ENCODE results near the gene CNPY4.
"Not testable (repeated sequence)": the region's sequence is repeated elsewhere in the genome, so short reads cannot be mapped to it uniquely, and the experiment has no call there.

Gene CNPY4

DNA sequence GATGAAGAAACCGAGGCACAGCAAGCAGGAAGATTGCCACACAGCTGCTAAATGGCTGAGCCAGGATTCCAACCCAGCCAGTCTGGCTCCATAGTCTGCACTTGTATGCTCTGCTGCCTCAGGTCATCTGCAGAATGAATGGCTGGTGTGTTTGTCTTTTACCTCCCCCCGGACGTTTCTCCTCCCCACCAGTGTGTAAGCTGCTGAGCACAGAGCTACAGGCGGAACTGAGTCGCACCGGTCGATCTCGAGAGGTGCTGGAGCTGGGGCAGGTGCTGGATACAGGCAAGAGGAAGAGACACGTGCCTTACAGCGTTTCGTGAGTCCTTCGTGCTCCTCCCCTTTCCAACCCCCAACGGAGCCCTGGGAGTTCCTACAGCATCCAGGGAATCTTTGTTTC lies 2.6 kb downstream of the CNPY4 start:
- peak; percentile 63 for DNase-seq

DNA sequence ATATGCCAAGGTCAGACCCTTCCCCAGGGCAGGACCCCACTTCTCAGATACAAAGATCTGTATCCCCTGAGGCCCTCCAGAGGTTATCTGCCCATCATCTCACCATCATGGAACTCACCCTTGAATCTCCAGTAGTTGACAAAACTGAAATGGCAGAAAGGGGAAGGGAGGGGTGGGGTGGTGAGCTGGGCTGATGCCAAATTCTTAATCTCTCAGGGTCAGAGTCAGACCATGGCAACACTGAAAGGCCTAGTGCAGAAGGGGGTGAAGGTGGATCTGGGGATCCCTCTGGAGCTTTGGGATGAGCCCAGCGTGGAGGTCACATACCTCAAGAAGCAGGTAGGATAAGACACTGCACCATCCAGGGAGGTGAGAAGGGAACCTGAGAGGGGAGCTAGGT lies 3.1 kb downstream of the CNPY4 start:
- no peak for DNase-seq

DNA sequence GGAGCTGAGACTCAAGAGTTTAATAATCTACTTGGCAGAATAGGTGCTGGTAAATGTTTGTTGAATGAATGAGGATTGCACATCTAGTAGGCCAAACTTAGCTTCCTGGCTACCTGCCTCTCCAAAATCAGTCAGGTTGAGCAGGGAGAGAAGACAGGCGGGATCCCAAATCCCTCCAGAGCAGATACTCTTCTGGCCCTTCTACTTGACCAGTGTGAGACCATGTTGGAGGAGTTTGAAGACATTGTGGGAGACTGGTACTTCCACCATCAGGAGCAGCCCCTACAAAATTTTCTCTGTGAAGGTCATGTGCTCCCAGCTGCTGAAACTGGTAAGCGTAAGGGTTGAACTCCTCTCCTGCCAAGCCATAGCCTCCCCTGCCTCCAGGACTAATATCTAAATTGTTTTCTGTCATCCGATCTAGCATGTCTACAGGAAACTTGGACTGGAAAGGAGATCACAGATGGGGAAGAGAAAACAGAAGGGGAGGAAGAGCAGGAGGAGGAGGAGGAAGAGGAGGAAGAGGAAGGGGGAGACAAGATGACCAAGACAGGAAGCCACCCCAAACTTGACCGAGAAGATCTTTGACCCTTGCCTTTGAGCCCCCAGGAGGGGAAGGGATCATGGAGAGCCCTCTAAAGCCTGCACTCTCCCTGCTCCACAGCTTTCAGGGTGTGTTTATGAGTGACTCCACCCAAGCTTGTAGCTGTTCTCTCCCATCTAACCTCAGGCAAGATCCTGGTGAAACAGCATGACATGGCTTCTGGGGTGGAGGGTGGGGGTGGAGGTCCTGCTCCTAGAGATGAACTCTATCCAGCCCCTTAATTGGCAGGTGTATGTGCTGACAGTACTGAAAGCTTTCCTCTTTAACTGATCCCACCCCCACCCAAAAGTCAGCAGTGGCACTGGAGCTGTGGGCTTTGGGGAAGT lies 5.1 kb downstream of the CNPY4 start:
- DNase-seq: no peak

- DNase-seq: no peak
Observed at GRCh38 chr7:100126239-100126930, 7.0 kb downstream of the CNPY4 start.

GRCh38 chr7:100126931-100127865 lies 7.8 kb downstream of the CNPY4 start, which contains the start of gene MBLAC1:
Gene MBLAC1 (plus strand): TSS chr7:100126967. CDS start chr7:100127396, 429 bp downstream.
- DNase-seq: peak; percentile 87

GRCh38 chr7:100127866-100128636 lies 8.6 kb downstream of the CNPY4 start:
- DNase-seq: no peak

DNA sequence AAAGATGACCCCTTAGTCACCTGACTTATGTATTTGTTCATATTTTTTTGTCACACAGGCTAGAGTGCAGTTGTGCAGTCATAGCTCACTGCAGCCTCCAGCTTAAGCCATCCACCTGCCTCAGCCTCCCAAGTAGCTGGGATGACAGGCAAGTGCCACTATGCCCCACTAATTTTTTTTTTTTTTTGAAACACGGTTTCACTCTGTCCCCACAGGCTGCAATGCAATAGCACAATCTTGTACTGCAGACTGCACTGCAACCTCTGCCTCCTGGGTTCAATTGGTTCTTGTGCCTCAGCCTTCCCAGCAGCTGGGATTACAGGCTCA lies 9.2 kb downstream of the CNPY4 start:
- DNase-seq: no peak

- DNase-seq: not testable (repeated sequence)
Observed at GRCh38 chr7:100130220-100130607, 10.8 kb downstream of the CNPY4 start.

DNA sequence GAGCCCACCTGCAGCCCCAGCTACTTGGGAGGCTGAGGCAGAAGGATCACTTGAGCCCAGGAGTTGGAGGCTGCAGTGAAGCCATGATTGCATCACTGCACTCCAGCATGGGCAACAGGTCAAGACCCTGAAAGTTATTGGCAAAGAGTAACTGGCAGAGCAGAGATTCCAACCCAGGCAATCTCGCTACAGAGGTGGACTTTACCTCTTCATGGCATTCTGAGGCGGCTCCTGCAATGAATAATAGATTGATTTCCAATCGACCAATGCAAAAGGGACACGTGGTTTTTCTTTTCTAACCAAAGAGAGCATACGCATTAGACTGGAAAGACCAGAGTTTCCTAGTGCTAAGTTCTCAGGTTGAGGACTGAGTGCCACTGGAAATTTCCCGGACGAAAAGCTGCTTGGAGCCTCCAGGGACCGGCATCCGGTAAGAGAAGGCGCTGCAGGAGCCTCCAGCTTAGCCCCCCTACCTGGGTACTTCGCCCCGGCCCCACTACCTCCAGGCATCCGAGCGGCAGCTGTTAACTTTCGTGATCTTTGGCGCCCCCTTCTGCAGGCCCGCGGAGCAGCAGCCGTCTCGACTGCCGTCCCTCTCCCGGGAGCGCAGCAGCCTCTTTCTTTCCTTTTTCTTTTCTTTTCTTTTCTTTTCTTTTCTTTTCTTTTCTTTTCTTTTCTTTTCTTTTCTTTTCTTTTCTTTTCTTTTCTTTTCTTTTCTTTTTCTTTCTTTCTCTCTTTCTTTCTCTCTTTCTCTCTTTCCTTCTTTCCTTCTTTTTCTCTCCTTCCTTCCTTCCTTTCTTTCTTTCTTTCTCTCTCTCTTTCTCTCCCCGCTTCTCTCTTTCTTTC lies 11.4 kb downstream of the CNPY4 start:
- DNase-seq: peak; percentile 46

- no peak for DNase-seq
Observed at GRCh38 chr7:100132126-100132525, 12.7 kb downstream of the CNPY4 start.

- DNase-seq: peak; percentile 43
Observed at GRCh38 chr7:100132697-100133151, 13.3 kb downstream of the CNPY4 start.

GRCh38 chr7:100137851-100138760 lies 18.7 kb downstream of the CNPY4 start:
- no peak for DNase-seq

- DNase-seq: no peak
Observed at GRCh38 chr7:100141555-100141949, 22.1 kb downstream of the CNPY4 start.

DNA sequence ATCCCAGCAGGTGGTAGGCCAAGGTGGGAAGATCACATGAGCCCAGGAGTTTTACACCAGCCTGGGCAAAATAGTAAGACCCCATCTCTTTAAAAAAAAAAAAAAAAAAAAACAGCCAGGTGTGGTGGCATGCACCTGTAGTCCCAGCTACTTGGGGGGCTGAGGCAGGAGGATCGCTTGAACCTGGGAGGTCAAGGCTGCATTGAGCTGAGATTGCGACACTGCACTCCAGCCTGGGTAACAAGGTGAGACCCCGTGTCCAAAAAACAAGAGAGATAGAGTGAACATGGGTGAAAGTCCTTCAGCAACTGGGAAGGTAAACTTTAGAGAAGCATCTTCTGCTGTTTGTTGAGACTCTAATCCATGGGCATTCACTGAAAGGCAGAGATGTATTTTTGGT lies 23.0 kb downstream of the CNPY4 start:
- DNase-seq: no peak

DNA sequence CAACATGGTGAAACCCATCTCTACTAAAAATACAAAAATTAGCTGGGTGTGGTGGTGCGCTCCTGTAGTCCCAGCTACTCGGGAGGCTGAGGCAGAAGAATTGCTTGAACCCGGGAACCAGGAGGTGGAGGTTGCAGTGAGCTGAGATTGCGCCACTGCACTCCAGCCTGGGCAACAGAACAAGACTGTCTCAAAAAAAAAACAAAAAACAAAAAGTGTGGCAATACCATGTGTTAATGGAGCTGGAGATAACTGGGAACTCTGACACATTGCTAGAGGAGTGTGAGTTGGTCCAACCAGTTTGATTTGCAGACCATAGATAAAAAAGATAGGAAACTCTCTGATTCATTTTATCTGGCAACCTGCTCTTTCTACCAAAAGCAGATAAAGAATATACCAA lies 26.9 kb downstream of the CNPY4 start:
- not testable (repeated sequence) for DNase-seq

DNA sequence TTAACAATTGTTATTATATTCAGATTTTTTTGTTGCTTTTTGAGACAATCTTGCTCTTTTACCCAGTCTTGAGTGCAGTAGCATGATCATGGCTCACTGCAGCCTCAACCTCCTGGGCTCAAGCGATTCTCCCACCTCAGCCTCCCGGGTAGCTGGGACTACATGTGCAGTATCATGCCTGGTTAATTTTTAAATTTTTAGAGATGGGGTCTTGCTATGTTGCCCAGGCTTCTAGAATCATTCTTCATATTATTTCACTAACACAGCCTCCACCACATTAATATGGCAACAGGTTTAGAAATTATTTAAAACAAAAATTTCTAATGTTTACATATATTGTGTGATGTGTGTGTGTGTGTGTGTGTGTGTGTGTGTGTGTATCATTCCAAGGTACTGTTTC lies 27.8 kb downstream of the CNPY4 start:
- no peak for DNase-seq

DNA sequence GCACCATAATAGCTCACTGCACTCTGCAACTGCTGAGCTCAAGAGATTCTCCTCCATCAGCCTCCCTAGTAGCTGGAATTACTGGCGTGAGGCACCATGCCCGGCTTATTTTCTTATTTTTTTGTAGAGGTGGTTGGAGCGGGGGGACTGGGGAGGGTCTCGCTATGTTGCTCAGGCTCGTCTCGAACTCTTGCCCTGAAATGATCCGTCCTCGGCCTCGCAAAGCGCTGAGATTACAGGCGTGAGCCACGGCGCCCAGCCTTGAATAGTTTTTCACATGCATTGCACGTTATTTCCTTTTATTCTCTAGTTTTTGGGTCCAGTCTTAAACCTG lies 28.8 kb downstream of the CNPY4 start:
- DNase-seq: no peak

DNA sequence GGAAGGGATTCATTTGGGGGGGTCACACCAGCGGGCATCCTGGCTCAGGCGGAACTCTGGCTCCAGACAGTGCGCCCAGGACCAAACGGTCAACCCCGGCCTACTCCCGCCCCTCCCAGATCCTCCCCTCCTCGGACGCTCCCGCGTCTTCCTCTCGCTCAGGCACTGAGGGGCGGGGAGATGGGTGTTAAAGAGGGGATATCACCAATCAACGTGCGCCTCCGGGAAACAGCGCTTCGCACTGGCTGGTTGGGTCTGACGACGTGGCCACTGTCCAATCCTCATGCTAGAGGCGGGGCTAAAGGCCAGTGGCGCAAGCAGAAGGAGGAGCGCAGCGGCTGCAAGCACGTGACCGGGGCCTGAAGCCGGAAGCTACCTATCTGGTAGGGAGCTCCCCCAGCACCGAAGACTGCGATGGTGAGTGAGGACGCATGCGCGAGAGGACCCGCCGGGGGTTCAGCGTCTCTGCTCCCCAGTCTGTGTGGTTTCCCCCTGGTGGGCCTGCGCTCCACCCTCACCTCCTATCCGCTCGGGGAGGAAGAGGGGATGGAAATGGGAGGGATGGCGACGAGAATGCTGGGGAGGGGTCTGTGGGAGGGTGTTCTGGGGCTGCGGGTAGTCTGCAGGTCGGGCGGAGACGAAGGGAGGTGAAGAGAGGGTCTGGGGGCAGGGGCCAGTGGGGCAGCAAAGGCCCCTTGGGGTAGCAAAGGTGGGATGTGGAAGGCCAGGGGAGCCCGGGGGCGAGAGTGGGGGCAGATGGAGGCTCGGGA lies 29.3 kb downstream of the CNPY4 start, which contains the start of gene LAMTOR4:
TSS of gene LAMTOR4 (plus strand) at position 360 of the 770 bp plus-strand sequence. CDS start at position 415, 55 bp downstream.
- peak; percentile 99 for DNase-seq

DNA sequence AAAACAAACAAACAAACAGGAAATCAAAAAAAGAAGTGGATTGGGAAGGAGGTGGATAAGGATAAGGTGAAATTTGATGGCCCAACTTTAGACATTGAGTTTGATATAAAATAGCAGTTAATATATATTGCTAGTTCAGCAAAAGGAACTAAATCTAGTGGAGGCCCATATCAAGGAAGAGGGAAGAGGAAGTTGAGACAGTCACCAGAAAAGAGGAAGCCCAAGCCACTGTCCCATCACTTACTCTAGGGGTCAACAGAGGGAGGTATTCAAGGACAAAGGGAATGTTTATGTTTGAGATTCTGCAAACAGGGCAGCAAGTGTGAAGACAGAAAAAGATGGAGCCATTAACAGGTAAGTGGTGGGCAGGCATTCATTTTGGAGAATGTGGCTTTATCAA lies 33.0 kb downstream of the CNPY4 start:
- no peak for DNase-seq
